Esophagus squamous epithelium (tissue), 4 donors: Measurements from ENCODE around the gene TMA16.

Experiments
- POLR2A ChIP-seq, 4 donors: fragments of 450-650 bp; IDR thresholded peaks; one replicate each; pipeline ENCODE4 v1.6.1; 2017; ENCODE audit warnings: antibody characterized with exemption in 4 of 4, mild to moderate bottlenecking in 4 of 4, moderate library complexity in 3 of 4
- TF ChIP-seq, protein P1 (sequence below), 6 experiments: fragments of 450-650 bp in 4 of 6; fragments of 200-600 bp in 2 of 6; sonication (generic) in 2 of 6; IDR thresholded peaks; one replicate each; pipeline ENCODE4 v1.5.1; 2016 to 2019; ENCODE audit warnings: antibody characterized with exemption in 6 of 6, mild to moderate bottlenecking in 4 of 6, moderate library complexity in 4 of 6

DNA sequence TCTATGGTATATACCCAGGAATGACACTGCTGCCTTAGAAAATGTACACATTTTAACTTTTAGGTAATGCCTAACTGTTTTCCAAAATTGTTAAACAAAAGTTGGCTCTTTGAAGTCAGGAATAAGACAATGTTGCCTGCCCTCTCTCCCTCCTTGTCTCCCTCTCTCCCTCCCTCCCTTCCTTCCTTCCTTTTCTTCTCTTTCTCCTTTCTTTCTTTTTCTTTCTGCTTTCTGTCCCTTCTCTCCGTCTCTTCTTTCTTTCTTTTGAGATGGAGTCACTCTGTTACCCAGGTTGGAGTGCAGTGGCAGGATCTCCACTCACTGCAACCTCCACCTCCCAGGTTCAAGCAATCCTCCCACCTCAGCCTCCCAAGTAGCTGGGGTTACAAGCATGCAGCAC lies 4.6 kb upstream of the TMA16 start:
- TF ChIP-seq, protein P1, sequence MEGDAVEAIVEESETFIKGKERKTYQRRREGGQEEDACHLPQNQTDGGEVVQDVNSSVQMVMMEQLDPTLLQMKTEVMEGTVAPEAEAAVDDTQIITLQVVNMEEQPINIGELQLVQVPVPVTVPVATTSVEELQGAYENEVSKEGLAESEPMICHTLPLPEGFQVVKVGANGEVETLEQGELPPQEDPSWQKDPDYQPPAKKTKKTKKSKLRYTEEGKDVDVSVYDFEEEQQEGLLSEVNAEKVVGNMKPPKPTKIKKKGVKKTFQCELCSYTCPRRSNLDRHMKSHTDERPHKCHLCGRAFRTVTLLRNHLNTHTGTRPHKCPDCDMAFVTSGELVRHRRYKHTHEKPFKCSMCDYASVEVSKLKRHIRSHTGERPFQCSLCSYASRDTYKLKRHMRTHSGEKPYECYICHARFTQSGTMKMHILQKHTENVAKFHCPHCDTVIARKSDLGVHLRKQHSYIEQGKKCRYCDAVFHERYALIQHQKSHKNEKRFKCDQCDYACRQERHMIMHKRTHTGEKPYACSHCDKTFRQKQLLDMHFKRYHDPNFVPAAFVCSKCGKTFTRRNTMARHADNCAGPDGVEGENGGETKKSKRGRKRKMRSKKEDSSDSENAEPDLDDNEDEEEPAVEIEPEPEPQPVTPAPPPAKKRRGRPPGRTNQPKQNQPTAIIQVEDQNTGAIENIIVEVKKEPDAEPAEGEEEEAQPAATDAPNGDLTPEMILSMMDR (IDR thresholded peaks at IDR 0.05) = no peak
- no peak for TF ChIP-seq POLR2A (IDR thresholded peaks at IDR 0.05)
